HG03135 (cell line): Measurements from ENCODE around the gene USP38.
"Not testable (repeated sequence)": the region's sequence is repeated elsewhere in the genome, so short reads cannot be mapped to it uniquely, and the experiment has no call there.

Experiments
- ATAC-seq: cut with Tn5 transposase; IDR thresholded peaks from one replicate; pipeline ENCODE4 v1.9.1; 2021; ENCODE audit warnings: mild to moderate bottlenecking, moderate library complexity; ENCODE audit not compliant: unreplicated experiment

The USP38 gene

GRCh38 chr4:143257356-143257755 lies 72.6 kb downstream of the USP38 start:
- no peak for ATAC-seq

GRCh38 chr4:143260750-143261149 lies 76.0 kb downstream of the USP38 start:
- ATAC-seq, result no peak

GRCh38 chr4:143262838-143263237 lies 78.1 kb downstream of the USP38 start:
- ATAC-seq, result no peak

- ATAC-seq, result not testable (repeated sequence)
Measured at GRCh38 chr4:143267690-143268089, 83.0 kb downstream of the USP38 start.

GRCh38 chr4:143270256-143270838 lies 85.6 kb downstream of the USP38 start:
- no peak for ATAC-seq
